AG09309 (cell line): ENCODE measurements around the gene KIR3DL3.
"Not testable (repeated sequence)": the region's sequence is repeated elsewhere in the genome, so short reads cannot be mapped to it uniquely, and the experiment has no call there.

Source experiments
- DNase-seq: peaks from one replicate; pipeline ENCODE4 v3.0.0-alpha.2; 2010; ENCODE audit warnings: low read depth
- H3K4me3 ChIP-seq: 2 replicates; pipeline ENCODE4 v1.5.1; 2011; ENCODE audit warnings: mild to moderate bottlenecking, low read depth, low read length, moderate library complexity; ENCODE audit not compliant: control insufficient read depth

Gene KIR3DL3

DNA sequence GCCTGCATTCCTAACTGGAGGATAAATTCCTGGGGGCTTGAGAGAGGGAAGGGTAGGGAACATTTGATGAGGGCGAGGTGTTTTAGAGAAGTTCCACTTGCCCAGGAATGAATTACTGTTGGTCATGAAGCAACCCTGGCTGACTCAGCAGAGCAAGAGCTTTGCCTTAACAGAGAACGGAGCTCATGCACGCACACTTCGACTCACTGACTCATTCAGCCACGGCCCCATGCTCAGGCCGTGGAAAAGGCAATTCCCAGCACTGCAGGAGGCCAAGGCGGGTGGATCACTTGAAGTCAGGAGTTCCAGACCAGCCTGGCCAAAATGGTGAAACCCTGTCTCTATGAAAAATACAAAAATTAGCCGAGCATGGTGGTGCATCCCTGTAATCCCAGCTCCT, 40.0 kb downstream of the KIR3DL3 start:
- not testable (repeated sequence) for DNase-seq, H3K4me3 ChIP-seq

- DNase-seq, result not testable (repeated sequence)
Measured at GRCh38 chr19:54766464-54766863, 42.2 kb downstream of the KIR3DL3 start.

GRCh38 chr19:54769646-54770045, 45.4 kb downstream of the KIR3DL3 start, which contains the start of gene KIR2DL1:
Gene KIR2DL1, plus strand, starts transcription at chr19:54769793. Its CDS starts 58 bp downstream, at chr19:54769851.
- not testable (repeated sequence) for H3K4me3 ChIP-seq, DNase-seq

More at GRCh38 chr19:54766464-54766863, 42.2 kb downstream of the KIR3DL3 start:
- not testable (repeated sequence) for H3K4me3 ChIP-seq

DNA sequence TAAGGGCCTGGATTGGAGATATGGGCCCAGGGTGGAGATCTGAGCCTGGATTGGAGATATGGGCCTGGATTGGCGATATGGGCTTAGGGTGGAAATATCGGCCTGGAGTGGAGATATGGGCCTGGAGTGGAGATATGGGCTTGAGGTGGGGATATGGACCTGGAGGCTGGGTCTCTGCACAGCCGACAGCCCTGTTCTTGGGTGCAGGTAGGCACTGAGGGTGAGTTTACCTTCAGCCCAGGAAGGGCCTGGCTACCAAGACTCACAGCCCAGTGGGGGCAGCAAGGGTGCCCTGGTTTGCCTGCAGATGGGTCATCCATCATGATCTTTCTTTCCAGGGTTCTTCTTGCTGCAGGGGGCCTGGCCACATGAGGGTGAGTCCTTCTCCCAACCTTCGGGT, 46.3 kb downstream of the KIR3DL3 start:
- DNase-seq, result not testable (repeated sequence)

DNA sequence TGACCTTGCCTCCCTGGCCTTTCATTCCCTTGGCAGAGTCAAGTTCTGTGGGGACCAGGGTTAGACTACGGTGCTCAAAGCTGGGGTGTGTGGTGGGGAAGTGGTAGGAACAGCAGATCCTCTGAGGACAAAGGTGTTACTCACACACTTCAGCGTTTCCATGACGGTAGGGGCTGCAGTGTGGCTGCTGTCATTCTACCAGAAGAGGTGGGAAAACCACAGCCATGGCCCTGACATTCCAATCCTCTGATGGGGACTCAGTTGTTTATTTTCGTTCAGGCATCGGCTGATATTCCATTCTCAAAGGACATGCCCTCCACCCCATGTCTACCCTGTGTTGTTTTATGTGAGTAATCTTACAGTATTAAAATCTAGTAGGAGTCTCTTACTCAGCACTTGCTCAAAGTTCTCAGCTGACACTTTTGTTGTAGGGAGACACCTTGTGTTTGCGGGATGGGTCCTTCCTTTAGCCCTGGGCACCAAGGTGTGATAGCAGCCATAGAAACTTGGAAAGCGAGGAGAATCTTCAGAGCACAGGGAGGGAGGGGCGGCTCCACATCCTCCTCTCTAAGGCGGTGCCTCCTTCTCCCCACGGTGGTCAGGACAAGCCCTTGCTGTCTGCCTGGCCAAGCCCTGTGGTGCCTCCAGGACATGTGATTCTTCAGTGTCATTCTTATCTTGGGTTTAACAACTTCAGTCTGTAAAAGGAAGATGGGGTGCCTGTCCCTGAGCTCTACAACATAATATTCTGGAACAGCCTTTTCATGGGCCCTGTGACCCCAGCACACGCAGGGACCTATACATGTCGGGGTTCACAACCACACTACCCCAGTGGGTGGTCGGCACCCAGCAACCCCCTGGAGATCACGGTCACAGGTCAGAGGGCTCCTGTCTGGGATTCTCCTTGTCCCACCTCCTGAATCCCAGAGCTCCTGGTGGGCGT, 47.0 kb downstream of the KIR3DL3 start:
- not testable (repeated sequence) for DNase-seq, H3K4me3 ChIP-seq

More for the DNA sequence above, 46.3 kb downstream of the KIR3DL3 start:
- H3K4me3 ChIP-seq, result not testable (repeated sequence)

GRCh38 chr19:54772666-54773065, 48.4 kb downstream of the KIR3DL3 start:
- not testable (repeated sequence) for DNase-seq, H3K4me3 ChIP-seq

DNA sequence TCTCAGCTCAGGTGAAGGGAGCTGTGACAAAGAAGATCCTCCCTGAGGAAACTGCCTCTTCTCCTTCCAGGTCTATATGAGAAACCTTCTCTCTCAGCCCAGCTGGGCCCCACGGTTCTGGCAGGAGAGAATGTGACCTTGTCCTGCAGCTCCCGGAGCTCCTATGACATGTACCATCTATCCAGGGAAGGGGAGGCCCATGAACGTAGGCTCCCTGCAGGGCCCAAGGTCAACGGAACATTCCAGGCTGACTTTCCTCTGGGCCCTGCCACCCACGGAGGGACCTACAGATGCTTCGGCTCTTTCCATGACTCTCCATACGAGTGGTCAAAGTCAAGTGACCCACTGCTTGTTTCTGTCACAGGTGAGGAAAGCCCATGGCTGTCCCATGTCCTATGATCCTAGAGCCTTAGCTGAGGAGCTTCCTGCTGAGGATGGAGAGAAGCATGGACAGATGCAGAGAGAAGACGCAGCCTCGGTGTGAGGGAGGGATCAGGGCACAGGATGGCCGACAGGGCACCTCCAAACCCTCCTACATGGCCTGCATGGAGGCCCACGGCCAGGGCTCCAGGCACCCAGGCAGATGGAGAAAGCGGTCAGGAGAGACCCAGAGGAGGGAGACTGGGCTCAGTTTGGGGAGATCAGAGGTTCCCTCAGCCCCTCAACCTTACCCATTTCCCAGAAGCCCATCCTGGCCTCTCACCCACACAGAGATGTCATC, 51.0 kb downstream of the KIR3DL3 start:
- DNase-seq, result not testable (repeated sequence)

DNA sequence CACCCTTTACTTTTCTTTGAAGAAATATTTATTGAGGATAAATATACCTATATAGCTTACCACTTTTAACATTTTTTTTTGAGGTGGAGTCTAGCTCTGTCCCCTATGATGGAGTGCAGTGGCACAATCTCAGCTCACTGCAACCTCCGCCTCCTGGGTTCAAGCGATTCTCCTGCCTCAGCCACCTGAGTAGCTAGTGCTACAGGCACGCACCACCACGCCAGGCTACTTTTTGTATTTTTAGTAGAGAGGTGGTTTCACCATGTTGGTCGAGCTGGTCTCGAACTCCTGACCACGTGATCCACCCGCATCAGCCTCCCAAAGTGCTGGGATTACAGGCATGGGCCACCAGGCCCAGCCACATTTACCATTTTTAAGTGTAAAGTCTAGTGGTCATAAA, 51.6 kb downstream of the KIR3DL3 start:
- not testable (repeated sequence) for H3K4me3 ChIP-seq, DNase-seq

More for the DNA sequence above, 51.0 kb downstream of the KIR3DL3 start:
- not testable (repeated sequence) for H3K4me3 ChIP-seq

DNA sequence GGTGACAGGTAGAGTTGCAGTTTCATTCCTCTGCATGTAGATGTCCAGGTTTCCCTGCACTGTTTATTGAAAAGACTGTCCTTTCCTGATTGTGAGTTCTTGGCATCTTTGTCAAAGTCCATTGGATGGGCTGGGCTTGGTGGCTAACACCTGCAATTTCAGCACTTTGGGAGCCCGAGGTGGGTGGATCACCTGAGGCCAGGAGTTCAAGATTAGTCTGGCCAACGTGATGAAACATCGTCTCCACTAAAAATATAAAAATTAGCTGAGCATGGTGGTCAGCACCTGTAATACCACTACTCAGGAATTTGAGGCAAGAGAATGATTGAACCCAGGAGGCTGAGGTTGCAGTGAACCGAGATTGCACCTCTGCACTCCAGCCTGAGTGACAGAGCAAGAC, 53.6 kb downstream of the KIR3DL3 start:
- DNase-seq, result not testable (repeated sequence)

GRCh38 chr19:54778896-54779295, 54.7 kb downstream of the KIR3DL3 start:
- DNase-seq, H3K4me3 ChIP-seq: not testable (repeated sequence)

More for the DNA sequence above, 53.6 kb downstream of the KIR3DL3 start:
- not testable (repeated sequence) for H3K4me3 ChIP-seq

DNA sequence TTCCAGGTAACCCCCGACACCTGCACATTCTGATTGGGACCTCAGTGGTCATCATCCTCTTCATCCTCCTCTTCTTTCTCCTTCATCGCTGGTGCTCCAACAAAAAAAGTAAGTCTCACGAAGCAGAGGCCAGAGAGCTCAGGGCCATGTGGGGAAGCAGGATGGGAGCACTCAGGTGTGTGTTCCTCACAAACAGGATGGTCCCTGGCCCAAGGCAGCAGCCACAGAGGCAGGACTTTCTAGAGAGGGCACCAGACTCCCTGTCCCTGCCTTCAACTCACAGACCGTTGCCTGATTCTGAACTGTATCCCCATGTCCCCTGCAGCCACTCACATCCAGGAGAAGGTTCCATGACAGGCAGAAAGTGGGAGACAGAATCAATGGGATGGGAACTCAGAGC, 58.7 kb downstream of the KIR3DL3 start:
- DNase-seq, H3K4me3 ChIP-seq: not testable (repeated sequence)
